HuH-7 (cell line): Measurements from ENCODE around the gene PRPF31.

ENCODE experiments used
- DNase-seq: peaks from one replicate; pipeline ENCODE4 v3.0.0; 2011; ENCODE audit warnings: low spot score

Gene PRPF31

GRCh38 chr19:54108496-54108895, 7.1 kb upstream of the PRPF31 start:
- DNase-seq: no peak

GRCh38 chr19:54109651-54110050, 5.9 kb upstream of the PRPF31 start:
- DNase-seq: no peak

GRCh38 chr19:54114340-54115108, 1.0 kb upstream of the PRPF31 start:
- no peak for DNase-seq

- no peak for DNase-seq
Measured at GRCh38 chr19:54121259-54121658, 5.7 kb downstream of the PRPF31 start.

- DNase-seq: no peak
Measured at GRCh38 chr19:54123682-54124081, 8.1 kb downstream of the PRPF31 start.

GRCh38 chr19:54124393-54124792, 8.8 kb downstream of the PRPF31 start:
- DNase-seq: no peak

GRCh38 chr19:54125713-54126112, 10.2 kb downstream of the PRPF31 start:
- no peak for DNase-seq

GRCh38 chr19:54127688-54128440, 12.3 kb downstream of the PRPF31 start:
- DNase-seq: no peak

GRCh38 chr19:54128441-54128725, 12.8 kb downstream of the PRPF31 start:
- DNase-seq: no peak

- no peak for DNase-seq
Measured at GRCh38 chr19:54128796-54129616, 13.5 kb downstream of the PRPF31 start.

GRCh38 chr19:54129617-54129996, 14.1 kb downstream of the PRPF31 start:
- no peak for DNase-seq

- DNase-seq: no peak
Measured at GRCh38 chr19:54133312-54133956, 17.9 kb downstream of the PRPF31 start.

GRCh38 chr19:54133957-54134590, 18.5 kb downstream of the PRPF31 start:
- no peak for DNase-seq

GRCh38 chr19:54136086-54136863, 20.7 kb downstream of the PRPF31 start:
- peak; percentile 31 for DNase-seq

GRCh38 chr19:54136864-54137698, 21.5 kb downstream of the PRPF31 start:
- DNase-seq: peak; percentile 100

GRCh38 chr19:54137699-54138488, 22.3 kb downstream of the PRPF31 start, which contains the start of gene CNOT3:
Gene CNOT3 (plus strand): TSS chr19:54137762. CDS start chr19:54142979, 5,217 bp downstream.
- no peak for DNase-seq

- DNase-seq: no peak
Measured at GRCh38 chr19:54138489-54139256, 23.1 kb downstream of the PRPF31 start.

GRCh38 chr19:54141356-54141755, 25.8 kb downstream of the PRPF31 start:
- no peak for DNase-seq
